HG03039 (cell line): ENCODE measurements around the gene HS3ST4.
"Not testable (repeated sequence)": the region's sequence is repeated elsewhere in the genome, so short reads cannot be mapped to it uniquely, and the experiment has no call there.

Experiments used
- ATAC-seq: cut with Tn5 transposase; IDR thresholded peaks from one replicate; pipeline ENCODE4 v1.9.1; 2021; ENCODE audit warnings: mild to moderate bottlenecking, moderate library complexity; ENCODE audit not compliant: unreplicated experiment

The HS3ST4 gene

GRCh38 chr16:25729188-25729915 lies 37.6 kb downstream of the HS3ST4 start:
- ATAC-seq: no peak

- ATAC-seq: no peak
These were observed 38.6 kb downstream of the HS3ST4 start for GRCh38 chr16:25730396-25730795.

GRCh38 chr16:25734430-25735385 lies 42.9 kb downstream of the HS3ST4 start:
- ATAC-seq: no peak

- no peak for ATAC-seq
These were observed 43.9 kb downstream of the HS3ST4 start for GRCh38 chr16:25735645-25736044.

- ATAC-seq: no peak
These were observed 55.5 kb downstream of the HS3ST4 start for GRCh38 chr16:25747160-25747758.

GRCh38 chr16:25748092-25748654 lies 56.4 kb downstream of the HS3ST4 start:
- no peak for ATAC-seq

GRCh38 chr16:25750488-25751216 lies 58.9 kb downstream of the HS3ST4 start:
- ATAC-seq: no peak

- ATAC-seq: no peak
These were observed 59.6 kb downstream of the HS3ST4 start for GRCh38 chr16:25751230-25751835.

- ATAC-seq: no peak
These were observed 72.7 kb downstream of the HS3ST4 start for GRCh38 chr16:25764466-25764865.

GRCh38 chr16:25771216-25771615 lies 79.5 kb downstream of the HS3ST4 start:
- no peak for ATAC-seq

GRCh38 chr16:25771812-25772568 lies 80.2 kb downstream of the HS3ST4 start:
- ATAC-seq: no peak

- not testable (repeated sequence) for ATAC-seq
These were observed 84.5 kb downstream of the HS3ST4 start for GRCh38 chr16:25776214-25776613.

GRCh38 chr16:25783226-25783625 lies 91.5 kb downstream of the HS3ST4 start:
- no peak for ATAC-seq

- no peak for ATAC-seq
These were observed 93.6 kb downstream of the HS3ST4 start for GRCh38 chr16:25785361-25785760.

- no peak for ATAC-seq
These were observed 95.0 kb downstream of the HS3ST4 start for GRCh38 chr16:25786748-25787147.

- ATAC-seq: no peak
These were observed 96.9 kb downstream of the HS3ST4 start for GRCh38 chr16:25788637-25789036.

GRCh38 chr16:25796239-25796638 lies 104.5 kb downstream of the HS3ST4 start:
- ATAC-seq: no peak

GRCh38 chr16:25798065-25798464 lies 106.3 kb downstream of the HS3ST4 start:
- ATAC-seq: no peak

GRCh38 chr16:25799816-25800215 lies 108.1 kb downstream of the HS3ST4 start:
- no peak for ATAC-seq
